Thyroid gland (tissue), 4 donors: ENCODE results near the gene BET1. TPM values are rescaled to one million over a fixed set of nuclear protein-coding genes. Genes with fewer than 3 reads are reported as not detected.

ENCODE experiments used
- DNase-seq, 2 donors: peaks; one replicate each; pipeline ENCODE4 v3.0.0-alpha.2; 2019
- H3K27ac ChIP-seq, 3 donors: fragments of 200-600 bp; sonication (generic); 1 replicate in 2 of 3; 2 replicates in 1 of 3; pipeline ENCODE4 v1.5.1; 2016 to 2019; ENCODE audit warnings: mild to moderate bottlenecking in 1 of 3, moderate library complexity in 1 of 3
- H3K27me3 ChIP-seq: fragments of 200-600 bp; sonication (generic); one replicate; pipeline ENCODE4 v1.5.1; 2019
- H3K36me3 ChIP-seq, 2 donors: fragments of 200-600 bp; sonication (generic); one replicate each; pipeline ENCODE4 v1.5.1; 2016 to 2019
- H3K4me1 ChIP-seq, 2 donors: fragments of 200-600 bp; sonication (generic); one replicate each; pipeline ENCODE4 v1.5.1; 2017 to 2019
- H3K4me3 ChIP-seq, 3 donors: fragments of 200-600 bp; sonication (generic); replicated peaks in 1 of 3; 1 replicate in 2 of 3; 2 replicates in 1 of 3; pipeline ENCODE4 v1.5.1; 2016; ENCODE audit warnings: mild to moderate bottlenecking in 1 of 3
- H3K9me3 ChIP-seq: fragments of 200-600 bp; sonication (generic); one replicate; pipeline ENCODE4 v1.5.1; 2017
- CTCF ChIP-seq, 6 experiments: fragments of 200-600 bp in 3 of 6; fragments of 450-650 bp in 3 of 6; sonication (generic) in 3 of 6; IDR thresholded peaks; one replicate each; pipeline ENCODE4 v1.5.1; 2016 to 2019; ENCODE audit warnings: antibody characterized with exemption in 6 of 6, mild to moderate bottlenecking in 2 of 6, inconsistent platforms in 1 of 6, moderate library complexity in 1 of 6
- POLR2A ChIP-seq, 2 donors: fragments of 450-650 bp; IDR thresholded peaks; one replicate each; pipeline ENCODE4 v1.6.1; 2017; ENCODE audit warnings: antibody characterized with exemption in 2 of 2, mild to moderate bottlenecking in 2 of 2, moderate library complexity in 1 of 2
- WGBS, 2 donors: methylation state at CpG; one replicate each; pipeline ENCODE4 v1.1.5; 2017; 5-methylcytosine and 5-hydroxymethylcytosine counted together
- intact Hi-C: fragments of 100-400 bp; cut with DNase I; formaldehyde crosslinking; loops from one replicate; pipeline ENCODE4 v1.15.1; 2023
- total RNA-seq, 4 donors: library from RNA; depleted of rRNA; stranded (reverse); fragments of >200 nt; gene quantifications; one replicate each; pipeline ENCODE4 v1.2.3, GENCODE V29; 2016

The BET1 gene
- 10 to 100 TPM; 21.6 to 45.5 (median 32.1) TPM for total RNA-seq

- 0% methylated on average over 27 to 45 of the region's 47 CpGs for WGBS, 2 donors
- H3K36me3 ChIP-seq, result no peaks in the 10 kb centered on the region
- TF ChIP-seq POLR2A (IDR thresholded peaks at IDR 0.05) (peak in 1 of 2 donors; percentile 64), CTCF (IDR thresholded peaks at IDR 0.05) (no peak)
- peak; percentile 94 to 95 for DNase-seq
- H3K27ac ChIP-seq, result peak within 1 kb of the TSS; percentile 54 to 91 (median 77)
- no peaks in the 10 kb centered on the region for H3K27me3 ChIP-seq
- intact Hi-C loops, result no loop called here
- H3K4me3 ChIP-seq, result peak within 1 kb of the TSS; percentile 36 to 60 (median 52)
- H3K4me1 ChIP-seq, result peaks cover 3 to 12% of the 10 kb centered on the region in 2 donors
- no peaks in the 10 kb centered on the region for H3K9me3 ChIP-seq
These were observed at the start of gene BET1 for GRCh38 chr7:94004024-94004951. BET1 (minus strand) TSS chr7:94004355; CDS start chr7:94004216, 139 bp downstream.

- WGBS, 2 donors, result 56 to 69% methylated on average over 2 of the region's 2 CpGs
These were observed 49.4 kb upstream of the BET1 start for GRCh38 chr7:94053532-94053931.

GRCh38 chr7:94052398-94053180 is 48.4 kb upstream of the BET1 start:
- Histone ChIP-seq H3K4me3 (no peak overlapping the region), H3K27me3 (no peaks in the 10 kb centered on the region), H3K4me1 (peaks cover 9 to 12% of the 10 kb centered on the region in 2 donors), H3K27ac (peak overlapping the region in 1 of 3 donors; percentile 21), H3K36me3 (no peaks in the 10 kb centered on the region), H3K9me3 (no peaks in the 10 kb centered on the region)
- TF ChIP-seq CTCF (IDR thresholded peaks at IDR 0.05), result no peak
- no peak for TF ChIP-seq POLR2A (IDR thresholded peaks at IDR 0.05)
- 29 to 34% methylated on average over 5 of the region's 5 CpGs for WGBS, 2 donors
- intact Hi-C loops, result no loop called here
- DNase-seq, result no peak

More at GRCh38 chr7:94053532-94053931, 49.4 kb upstream of the BET1 start:
- intact Hi-C loops, result no loop called here
- no peak overlapping the region for H3K27ac ChIP-seq
- peaks cover 9 to 12% of the 10 kb centered on the region in 2 donors for H3K4me1 ChIP-seq
- H3K4me3 ChIP-seq, result no peak overlapping the region
- H3K27me3 ChIP-seq, result no peaks in the 10 kb centered on the region
- TF ChIP-seq CTCF (IDR thresholded peaks at IDR 0.05) (no peak), POLR2A (IDR thresholded peaks at IDR 0.05) (no peak)
- H3K36me3 ChIP-seq, result no peaks in the 10 kb centered on the region
- DNase-seq, result no peak
- no peaks in the 10 kb centered on the region for H3K9me3 ChIP-seq

- Histone ChIP-seq H3K27me3 (no peaks in the 10 kb centered on the region), H3K4me1 (peaks cover 9 to 12% of the 10 kb centered on the region in 2 donors), H3K36me3 (no peaks in the 10 kb centered on the region), H3K27ac (no peak overlapping the region), H3K9me3 (no peaks in the 10 kb centered on the region), H3K4me3 (no peak overlapping the region)
- intact Hi-C loops, result no loop called here
- no peak for DNase-seq
- TF ChIP-seq POLR2A (IDR thresholded peaks at IDR 0.05) (no peak), CTCF (IDR thresholded peaks at IDR 0.05) (no peak)
- WGBS, 2 donors, result 84 to 90% methylated on average over 4 of the region's 4 CpGs
These were observed 45.9 kb upstream of the BET1 start for GRCh38 chr7:94050046-94050445.
